GM18870 (cell line): ENCODE data around the gene HIBADH.

ENCODE experiments used
- ATAC-seq: cut with Tn5 transposase; IDR thresholded peaks from one replicate; pipeline ENCODE4 v1.9.1; 2021; ENCODE audit warnings: moderate library complexity; ENCODE audit not compliant: unreplicated experiment

Gene HIBADH

DNA sequence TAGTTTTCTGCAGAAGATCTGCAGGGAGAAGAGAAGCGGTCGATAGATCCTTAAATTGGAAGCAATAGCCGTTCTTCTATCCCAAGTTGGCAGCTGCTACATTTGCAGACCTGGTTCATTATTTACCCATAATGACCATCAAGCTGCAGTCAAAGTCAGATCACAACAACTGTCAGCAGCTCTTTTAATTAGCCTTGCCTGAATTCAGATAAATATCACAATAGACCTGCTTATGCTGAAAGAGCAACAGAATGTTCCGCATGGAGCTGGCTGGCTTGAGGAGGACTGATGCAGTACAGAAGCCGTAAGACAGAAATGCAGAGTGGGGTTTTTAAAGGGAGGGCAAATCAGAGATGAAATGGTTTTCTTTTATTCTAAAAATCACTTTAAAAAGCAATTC is 109.4 kb downstream of the HIBADH start:
- no peak for ATAC-seq

DNA sequence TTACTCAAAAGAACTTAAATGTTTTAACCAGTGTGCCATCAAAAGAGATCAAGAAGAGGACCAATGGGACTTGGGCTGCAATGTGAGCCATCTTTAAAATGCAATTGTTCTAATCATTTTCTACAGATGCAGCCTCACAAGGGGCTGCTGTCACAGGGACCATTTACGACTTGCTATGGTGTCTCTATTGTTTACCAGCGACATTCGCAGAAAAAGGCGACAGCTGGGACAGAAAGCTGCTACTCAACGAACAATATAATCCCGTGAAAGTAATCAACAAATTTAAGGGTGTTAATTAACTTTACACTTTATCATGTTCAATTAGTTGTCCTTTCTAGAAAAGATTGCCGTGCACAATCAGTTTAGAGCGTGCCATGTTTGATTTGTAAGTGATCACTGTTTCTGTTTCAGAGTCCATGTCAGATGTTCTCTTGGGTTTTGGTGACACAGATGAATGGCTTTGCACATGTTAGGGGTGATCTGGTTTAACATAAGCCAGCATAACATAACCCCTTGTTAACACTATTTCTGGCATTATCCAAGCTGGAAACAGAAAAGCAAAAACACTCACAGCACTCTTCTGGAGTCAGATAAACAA is 110.8 kb downstream of the HIBADH start:
- no peak for ATAC-seq

DNA sequence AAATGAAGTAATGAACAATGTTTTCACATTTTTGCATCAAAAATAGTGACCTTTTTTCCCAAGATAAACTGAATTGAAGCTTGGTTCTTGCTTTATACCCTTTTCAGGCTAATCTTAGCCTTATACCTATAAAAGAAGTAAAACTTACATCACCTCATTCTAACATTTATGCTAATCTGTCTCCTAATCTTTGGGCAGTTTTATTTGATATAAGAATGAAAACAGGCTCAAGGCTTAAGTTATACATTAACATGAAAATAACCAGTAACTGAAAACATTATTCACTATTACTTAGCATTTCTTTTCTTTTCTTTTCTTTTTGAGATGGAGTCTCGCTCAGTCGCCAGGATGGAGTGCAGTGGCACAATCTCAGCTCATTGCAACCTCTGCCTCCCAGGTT is 113.1 kb downstream of the HIBADH start:
- ATAC-seq: no peak

DNA sequence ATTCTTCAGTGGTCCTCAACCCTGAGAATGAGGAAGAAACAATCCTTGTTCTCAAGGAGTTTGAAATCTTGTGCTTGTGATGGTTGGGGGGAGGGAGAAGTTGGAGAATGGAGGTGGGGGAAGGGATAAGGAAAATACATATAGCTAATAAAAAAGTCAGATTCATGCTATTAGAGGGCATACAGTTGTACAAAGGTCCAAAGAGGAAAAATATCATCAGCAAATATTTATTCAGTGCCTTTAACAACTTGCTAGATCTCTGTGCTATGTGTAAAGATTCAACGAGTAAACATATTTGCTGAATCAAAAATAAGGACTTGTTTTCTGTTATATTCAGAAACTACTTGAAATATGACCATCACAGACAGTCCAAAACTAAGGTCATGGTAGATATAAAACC is 114.4 kb downstream of the HIBADH start:
- no peak for ATAC-seq

DNA sequence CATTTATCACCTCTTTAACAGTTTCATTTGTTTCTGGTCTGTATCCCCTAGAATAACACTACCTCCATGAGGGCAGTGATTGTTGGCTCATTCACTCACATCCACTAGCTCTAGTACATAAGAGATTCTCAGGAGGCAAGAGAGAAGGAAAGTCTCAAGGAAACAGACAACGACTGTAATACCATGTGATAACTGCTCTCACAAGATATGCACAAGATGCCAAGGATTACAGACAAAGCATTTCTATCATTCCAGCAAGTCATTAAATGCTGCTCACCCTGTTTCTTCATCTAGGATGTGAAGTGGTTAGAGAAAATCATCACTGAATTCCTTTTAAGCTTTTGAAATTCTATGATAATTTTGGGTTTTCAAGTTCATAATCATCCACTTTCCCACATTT is 115.3 kb downstream of the HIBADH start:
- ATAC-seq: no peak

DNA sequence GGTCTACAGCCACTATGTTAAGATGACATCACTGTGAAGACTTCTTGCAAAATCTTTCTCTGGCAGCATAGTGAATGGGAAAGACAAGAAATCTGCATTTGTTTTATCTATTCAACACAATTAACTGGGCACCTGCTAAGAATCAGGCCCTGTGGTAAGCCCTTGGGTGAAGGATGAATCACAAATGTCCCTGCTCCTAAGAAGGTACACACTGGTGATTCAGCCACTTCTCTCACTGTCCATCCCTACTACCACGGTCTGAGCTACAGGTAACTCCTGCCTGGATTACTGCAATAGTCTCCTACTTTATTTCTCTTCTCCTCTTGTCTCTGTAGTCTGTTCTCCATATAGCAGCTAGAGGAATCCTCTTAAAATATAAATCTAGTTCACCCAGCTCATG is 116.1 kb downstream of the HIBADH start:
- ATAC-seq: no peak

DNA sequence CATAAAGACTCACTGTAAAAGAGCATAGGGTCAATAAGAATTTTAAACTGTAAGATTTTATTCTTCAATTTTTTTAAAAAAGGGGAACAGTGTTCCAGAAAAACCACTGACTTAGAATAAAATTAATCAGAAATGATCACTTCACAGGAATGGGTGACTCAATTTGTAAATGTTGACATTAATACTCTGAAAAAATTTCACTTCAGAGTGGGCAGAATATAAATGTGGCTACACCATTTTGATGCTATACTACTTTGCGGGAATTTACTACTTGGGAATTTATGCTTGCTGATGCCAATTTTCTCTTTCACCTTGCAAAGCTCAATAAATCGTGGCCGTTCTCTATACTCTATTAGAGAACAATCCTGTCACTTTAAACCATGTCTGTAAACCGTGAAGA is 126.9 kb downstream of the HIBADH start:
- no peak for ATAC-seq

DNA sequence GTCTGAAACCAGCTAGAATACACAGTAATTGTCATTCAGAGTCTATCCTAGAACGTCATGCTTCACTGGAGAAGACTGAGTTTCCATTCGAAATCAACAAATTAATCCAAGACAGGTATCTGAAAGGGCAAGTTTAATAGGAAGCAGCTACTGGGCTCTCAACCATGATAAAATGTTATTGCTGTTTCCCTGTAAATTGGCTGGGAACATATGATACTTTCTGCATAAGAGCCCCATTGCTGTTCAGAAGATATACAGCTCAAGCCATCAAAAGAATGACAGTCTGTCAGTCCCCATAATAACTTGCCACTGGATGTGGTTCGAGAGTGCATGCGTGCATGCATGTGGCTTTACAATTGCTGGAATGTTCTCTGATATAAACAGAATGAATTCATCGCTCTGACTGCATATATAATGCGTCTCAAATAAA is 129.0 kb downstream of the HIBADH start:
- no peak for ATAC-seq

DNA sequence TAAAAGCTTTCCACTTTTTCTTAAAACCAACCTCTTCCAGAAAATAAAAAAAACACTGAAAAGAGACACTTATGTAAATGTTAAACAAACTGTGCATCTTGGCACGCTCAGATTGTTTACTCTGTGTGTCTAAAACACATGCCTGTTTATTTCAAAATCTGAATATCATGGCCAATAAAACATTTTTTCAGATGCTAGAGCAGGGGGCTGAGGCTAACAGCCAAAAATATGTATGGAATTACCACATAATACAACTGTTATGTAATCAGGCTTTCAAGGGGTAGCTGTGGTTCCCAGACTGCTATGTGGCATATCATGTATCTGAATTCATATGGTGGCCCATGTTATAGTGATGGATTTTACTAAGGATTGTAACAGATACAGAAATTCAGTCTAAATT is 130.4 kb downstream of the HIBADH start:
- ATAC-seq: no peak

DNA sequence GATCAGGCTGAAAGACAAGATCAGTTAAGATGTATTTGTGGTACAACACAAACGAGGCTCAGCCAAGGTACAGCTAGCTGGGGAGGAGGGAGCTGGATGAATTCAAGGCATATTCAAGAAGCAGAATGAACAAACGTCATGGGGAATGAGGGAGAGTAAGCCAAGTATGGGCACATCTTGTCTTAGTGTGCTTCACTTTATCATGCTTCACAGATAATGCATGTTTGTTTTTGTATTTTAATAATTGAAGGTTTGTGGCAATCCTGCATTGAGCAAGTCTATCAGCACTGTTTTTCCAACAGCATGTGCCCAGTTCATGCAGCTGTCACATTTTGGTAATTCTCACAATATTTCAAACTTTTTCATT is 135.4 kb downstream of the HIBADH start:
- no peak for ATAC-seq

DNA sequence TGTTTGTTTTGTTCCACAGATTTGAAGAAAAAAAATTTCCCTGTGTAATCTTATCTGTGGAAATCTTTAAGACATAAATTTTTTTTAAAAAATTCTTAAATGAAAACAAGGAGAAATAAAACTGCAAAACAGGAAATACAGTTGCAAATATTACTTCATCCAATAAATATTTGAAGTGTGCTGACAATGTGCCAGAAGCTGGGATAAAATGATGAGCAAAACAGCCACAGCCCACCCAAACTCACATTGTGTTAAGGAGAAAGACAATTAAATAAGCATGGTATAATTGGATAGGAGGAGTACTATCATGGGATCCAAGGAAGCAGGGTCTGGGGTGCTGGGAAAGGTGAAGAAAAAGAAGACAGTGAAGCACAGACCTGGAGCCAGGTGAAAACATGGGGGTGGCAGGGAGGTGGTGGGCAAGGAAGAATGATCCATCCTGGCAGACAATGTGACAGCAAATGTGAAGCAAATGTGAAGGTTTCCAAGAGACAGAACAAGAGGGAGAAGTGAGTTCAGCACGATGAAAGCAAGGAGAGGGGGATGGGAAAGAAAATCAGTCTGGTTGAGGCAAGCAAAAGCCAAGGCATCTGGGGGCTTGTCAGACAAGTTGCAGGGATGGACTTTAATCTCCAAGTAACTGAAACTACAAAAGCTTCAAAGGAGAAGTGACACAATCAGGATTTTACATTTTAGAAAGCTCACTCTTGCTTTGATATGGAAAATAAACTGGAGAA is 135.9 kb downstream of the HIBADH start:
- ATAC-seq: no peak

DNA sequence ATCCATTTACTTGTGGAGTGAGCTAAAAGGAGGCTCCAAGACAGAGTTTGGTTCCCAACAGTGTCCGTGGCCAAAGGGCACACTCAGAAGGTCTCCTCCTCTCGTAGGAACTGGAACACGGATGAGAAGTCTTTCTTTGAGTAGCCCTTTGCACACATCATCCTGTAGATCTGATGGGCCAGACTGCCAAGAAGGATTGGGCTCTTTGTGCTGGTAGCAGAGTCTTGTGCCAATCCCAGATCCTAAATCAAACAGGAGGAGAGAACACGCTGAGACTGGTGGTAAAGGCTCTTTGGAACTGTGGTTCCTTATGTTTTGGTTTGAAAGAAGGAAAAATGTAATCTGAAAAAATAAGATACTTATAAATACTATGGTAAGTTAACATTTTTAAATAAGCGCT is 136.6 kb downstream of the HIBADH start:
- no peak for ATAC-seq

DNA sequence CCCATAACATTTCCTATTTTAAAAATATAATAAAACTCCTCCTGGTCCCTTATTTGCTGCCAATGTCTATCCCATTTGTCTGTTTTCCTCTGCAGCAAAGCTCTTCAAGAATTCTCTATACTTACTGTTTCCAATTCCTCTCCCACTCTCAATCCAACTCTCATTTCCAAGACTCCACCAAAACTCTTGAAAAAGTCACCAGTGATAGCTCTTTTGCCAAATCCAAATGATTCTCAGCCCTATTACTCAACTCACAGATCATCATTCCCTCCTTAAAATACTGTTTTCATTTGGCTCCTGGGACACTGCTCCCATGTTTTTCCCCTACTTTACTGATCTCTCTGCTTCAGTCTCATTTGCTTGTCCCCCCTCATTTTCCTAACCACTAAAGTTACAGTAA is 139.4 kb downstream of the HIBADH start:
- no peak for ATAC-seq

DNA sequence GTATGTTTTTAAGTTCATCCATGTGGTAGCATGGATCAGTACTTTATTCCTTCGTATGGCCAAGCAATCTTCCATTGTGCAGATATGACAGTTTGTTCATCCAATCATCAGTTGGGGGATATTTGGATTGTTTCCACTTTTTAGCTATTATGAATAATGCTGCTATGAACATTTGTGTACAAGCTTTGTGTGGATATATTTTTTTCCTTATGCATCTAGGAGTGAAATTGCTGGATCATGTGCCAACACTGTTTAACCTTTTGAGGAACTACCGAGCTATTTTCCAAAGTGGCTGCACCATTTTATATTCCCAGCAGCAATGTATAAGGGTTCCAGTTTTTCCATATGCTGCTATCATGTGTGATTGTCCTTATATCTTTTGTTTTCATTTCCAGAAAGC is 140.1 kb downstream of the HIBADH start:
- ATAC-seq: no peak

DNA sequence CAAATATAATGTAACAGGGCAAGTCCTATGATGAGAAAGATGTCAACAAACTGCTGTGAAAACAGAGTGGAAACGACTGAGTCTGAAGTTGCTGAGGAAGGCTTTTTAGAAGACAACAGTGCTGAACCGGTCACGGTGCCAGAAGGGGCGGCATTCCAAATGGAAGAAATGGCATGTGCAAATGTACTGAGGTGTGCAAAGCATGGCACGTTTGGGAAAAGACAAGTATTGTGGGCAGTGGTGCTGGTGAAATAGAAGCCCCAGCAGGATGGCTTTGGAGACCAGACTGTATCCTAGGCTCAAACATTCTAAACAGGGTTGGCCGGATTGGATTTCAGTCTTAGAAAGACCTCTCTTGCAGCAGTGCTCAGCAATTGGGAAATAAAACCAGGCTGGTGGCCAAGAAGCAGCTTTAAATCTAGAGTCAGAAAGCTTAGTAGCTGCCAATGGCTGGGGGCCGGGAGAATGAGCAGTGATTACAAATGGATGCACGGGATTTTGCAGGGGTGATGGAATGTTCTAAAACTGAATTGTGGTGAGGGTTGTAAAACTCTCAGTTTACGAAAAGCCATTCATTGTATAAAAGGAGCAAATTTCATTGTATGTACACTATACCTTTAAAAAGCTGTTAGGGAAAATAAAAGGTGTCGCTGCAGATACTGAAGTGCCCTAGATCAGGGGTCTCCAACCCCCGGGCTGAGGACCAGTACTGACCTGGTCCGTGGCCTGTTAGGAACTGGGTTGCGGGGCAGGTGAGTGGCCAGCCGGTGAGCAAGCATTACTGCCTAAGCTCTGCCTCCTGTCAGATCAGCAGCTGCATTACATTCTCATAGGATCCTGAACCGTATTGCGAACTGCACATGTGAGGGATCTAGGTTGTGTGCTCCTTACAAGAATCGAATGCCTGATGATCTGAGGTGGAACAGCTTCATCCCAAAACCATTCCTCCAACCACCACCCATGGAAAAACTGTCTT is 141.6 kb downstream of the HIBADH start:
- ATAC-seq: no peak

DNA sequence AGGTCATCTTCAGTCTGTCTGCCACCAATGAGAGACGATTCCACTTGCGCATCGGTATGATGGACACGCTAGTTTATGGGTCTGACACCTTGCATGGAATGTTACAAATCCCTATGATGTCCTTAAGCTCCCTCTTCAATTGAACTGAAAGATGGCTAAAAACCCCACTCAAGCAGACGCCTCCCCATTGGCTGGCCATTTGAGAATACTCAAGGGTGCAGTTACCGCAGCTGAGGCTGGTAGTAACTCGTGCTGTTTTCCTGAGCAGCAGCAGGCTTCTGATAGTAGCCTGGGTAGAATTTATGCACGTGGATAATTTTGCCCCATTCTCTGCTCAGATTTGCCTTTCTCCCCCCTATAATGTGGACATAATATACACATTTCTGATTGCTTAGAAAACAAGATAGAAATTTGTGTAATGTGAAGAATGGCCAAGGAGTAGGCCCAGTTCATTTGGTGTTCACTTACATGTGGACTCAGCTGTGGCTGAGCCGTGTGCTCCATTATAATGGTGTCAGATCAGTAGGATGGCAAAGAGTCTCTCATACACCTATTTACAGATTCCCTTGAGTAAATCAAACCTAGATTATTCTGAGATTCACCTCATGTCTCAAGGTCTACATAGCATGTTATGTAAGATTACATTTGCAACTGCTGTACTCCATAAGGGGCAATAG is 142.8 kb downstream of the HIBADH start:
- no peak for ATAC-seq

DNA sequence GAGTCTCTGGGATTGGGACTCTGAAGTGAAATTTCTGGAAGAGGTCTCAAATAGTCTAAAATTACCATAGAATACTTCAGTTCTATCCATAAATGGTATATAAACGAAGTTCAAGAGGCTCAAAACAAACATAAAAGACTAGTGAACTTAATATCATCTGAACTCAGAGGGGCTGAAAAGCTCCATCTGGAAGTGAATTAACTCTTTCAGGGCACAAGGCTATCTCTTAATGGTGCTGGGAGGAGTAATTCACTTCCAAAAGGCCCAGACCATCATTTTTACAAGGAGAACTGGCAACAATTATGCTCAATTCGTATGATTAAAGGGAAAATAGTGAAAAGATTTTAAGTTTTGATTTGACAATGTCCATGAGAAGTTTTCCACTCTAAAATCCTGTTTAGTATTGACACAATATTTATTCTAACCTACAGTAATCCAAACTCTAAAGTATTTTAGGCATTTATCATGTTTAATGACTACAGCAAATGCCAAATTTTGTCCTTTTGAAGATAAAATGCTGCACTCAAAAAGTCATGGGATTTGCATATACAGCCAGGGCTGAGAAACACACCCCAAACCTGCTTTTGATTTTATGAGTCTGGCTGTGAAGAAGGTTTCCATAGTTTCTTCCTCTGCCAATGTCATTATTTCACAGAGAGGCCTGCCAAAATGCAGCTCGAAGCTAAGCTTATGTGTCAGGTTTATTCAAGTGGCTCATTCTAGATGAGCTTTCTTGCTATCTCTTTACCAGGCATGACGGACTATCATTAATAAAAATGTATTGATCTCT is 143.9 kb downstream of the HIBADH start:
- no peak for ATAC-seq

DNA sequence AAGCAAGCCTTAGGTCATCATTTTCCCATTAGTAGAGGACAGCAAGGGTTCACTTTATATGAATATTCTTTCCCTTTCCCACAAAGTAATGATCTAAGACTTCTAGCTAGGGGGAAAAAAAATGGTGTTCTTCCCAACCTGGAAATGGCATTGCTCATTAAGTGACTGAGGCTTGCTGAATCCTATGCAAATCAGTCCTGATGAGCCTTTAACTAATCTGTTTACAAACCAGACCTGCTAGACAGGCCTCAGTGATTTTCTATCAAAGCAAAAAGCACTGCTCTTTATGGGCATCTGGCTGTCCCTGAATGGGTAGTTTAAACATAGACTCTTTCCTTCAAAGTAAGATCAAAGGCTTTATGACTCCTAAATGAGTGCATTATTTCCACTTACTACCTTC is 146.3 kb downstream of the HIBADH start:
- no peak for ATAC-seq

DNA sequence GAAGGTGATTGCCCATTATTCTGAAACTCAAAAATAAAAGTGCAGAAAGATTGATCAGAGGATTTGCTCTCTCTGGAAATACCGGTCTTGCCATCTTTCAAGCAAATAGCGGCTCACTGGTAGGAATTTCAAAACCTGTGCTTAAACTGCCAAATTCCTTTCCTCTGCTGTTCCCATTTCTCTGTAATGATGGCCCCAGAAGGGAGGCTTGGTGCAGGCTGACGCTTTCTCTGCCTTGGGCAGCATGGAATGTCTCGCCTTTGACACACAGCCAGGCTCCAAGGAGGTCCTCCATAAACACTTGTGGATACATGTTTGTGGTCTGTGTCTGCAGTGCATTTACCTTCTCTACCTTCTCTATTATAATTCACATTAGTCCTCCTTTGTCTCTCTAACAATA is 146.8 kb downstream of the HIBADH start:
- no peak for ATAC-seq

DNA sequence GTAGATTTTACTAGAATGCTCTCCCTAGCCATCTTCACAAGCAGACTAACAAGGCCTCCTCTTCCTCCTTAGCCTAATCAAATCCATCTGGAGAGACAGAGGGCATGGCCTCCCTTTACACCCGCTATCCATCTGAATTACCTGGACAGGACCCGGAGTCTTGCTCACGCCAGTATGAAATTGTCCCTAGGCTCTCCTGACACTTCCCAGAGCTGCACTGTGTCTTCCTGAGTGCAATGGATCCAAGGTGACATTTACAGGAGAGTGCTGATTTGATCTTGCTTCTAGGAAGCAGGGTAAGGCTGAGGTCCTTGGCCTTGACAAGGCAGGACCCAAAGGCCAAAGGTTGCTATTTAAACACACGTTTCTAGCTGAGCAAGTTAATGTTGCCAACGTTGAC is 147.8 kb downstream of the HIBADH start:
- ATAC-seq: no peak

DNA sequence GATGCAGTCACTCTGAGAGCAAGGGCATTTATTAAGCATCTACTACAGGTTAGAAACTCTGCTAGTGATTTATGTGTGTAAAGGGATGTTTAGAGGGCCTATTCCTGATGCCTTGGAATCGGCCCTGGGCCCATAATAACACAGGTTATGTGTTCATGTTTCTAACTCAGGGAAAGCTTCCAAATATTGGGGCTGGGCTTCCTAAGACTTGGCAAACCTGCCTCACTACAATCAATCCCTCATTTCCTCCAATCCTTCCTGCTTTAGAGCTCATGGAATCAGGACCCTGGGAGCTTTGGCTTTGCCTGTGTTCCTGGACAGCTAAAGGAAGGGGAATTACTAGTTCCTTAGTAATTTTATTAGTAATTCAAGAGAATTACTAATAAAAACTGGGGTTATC is 148.8 kb downstream of the HIBADH start:
- ATAC-seq: no peak
